NCI-H1105 (cell line): ENCODE results near the gene OPN5.
"Not testable (repeated sequence)": the region's sequence is repeated elsewhere in the genome, so short reads cannot be mapped to it uniquely, and the experiment has no call there.

Experiments used
- DNase-seq: peaks from one replicate; lab custom pipeline; 2025; lab: John Stamatoyannopoulos, UW

Gene OPN5

GRCh38 chr6:47781732-47782131 lies at the start of gene OPN5:
Gene OPN5, plus strand, starts transcription at chr6:47782032. Its CDS starts 35 bp downstream, at chr6:47782067.
- DNase-seq: no peak

- DNase-seq: peak; percentile 20
Measured at GRCh38 chr6:47733879-47734558, 47.8 kb upstream of the OPN5 start.

GRCh38 chr6:47734831-47735481 lies 46.9 kb upstream of the OPN5 start:
- DNase-seq: no peak

- DNase-seq: no peak
Measured at GRCh38 chr6:47736083-47736700, 45.6 kb upstream of the OPN5 start.

GRCh38 chr6:47737406-47737805 lies 44.4 kb upstream of the OPN5 start:
- no peak for DNase-seq

- no peak for DNase-seq
Measured at GRCh38 chr6:47740714-47741113, 41.1 kb upstream of the OPN5 start.

GRCh38 chr6:47741807-47742206 lies 40.0 kb upstream of the OPN5 start:
- DNase-seq: no peak

GRCh38 chr6:47743744-47744143 lies 38.1 kb upstream of the OPN5 start:
- DNase-seq: no peak

GRCh38 chr6:47745269-47745668 lies 36.6 kb upstream of the OPN5 start:
- not testable (repeated sequence) for DNase-seq

- no peak for DNase-seq
Measured at GRCh38 chr6:47749757-47750156, 32.1 kb upstream of the OPN5 start.

- DNase-seq: no peak
Measured at GRCh38 chr6:47752801-47753200, 29.0 kb upstream of the OPN5 start.

GRCh38 chr6:47759364-47759763 lies 22.5 kb upstream of the OPN5 start:
- DNase-seq: no peak

GRCh38 chr6:47762502-47762901 lies 19.3 kb upstream of the OPN5 start:
- DNase-seq: no peak

GRCh38 chr6:47766445-47766844 lies 15.4 kb upstream of the OPN5 start:
- no peak for DNase-seq

- DNase-seq: no peak
Measured at GRCh38 chr6:47767102-47767501, 14.7 kb upstream of the OPN5 start.

GRCh38 chr6:47769982-47770381 lies 11.8 kb upstream of the OPN5 start:
- no peak for DNase-seq

GRCh38 chr6:47772359-47772758 lies 9.5 kb upstream of the OPN5 start:
- DNase-seq: no peak

GRCh38 chr6:47773005-47773404 lies 8.8 kb upstream of the OPN5 start:
- no peak for DNase-seq

GRCh38 chr6:47780510-47781356 lies 1.1 kb upstream of the OPN5 start:
- peak; percentile 58 for DNase-seq

- DNase-seq: no peak
Measured at GRCh38 chr6:47785182-47785581, 3.4 kb downstream of the OPN5 start.

- DNase-seq: peak; percentile 89
Measured at GRCh38 chr6:47787620-47788497, 6.0 kb downstream of the OPN5 start.
